Mucosa of descending colon (tissue), 3 donors: ENCODE results near the gene ZNF610. TPM values are rescaled to one million over a fixed set of nuclear protein-coding genes. Genes with fewer than 3 reads are reported as not detected.
"Not testable (repeated sequence)": the region's sequence is repeated elsewhere in the genome, so short reads cannot be mapped to it uniquely, and the experiment has no call there.

Experiments
- ATAC-seq: fragments of 200-7000 bp; cut with Tn5 transposase; one replicate; pipeline ENCODE4 v1.9.1; 2020; ENCODE audit warnings: mild to moderate bottlenecking, moderate library complexity
- DNase-seq, 3 donors: peaks; one replicate each; pipeline ENCODE4 v3.0.0-alpha.2; 2020
- H3K36me3 ChIP-seq: fragments of 200-600 bp; one replicate; pipeline ENCODE4 v1.8.0; 2021; ENCODE audit warnings: low read depth, mild to moderate bottlenecking
- H3K4me1 ChIP-seq: fragments of 200-600 bp; one replicate; pipeline ENCODE4 v1.8.0; 2021; ENCODE audit warnings: low read depth, mild to moderate bottlenecking
- H3K4me3 ChIP-seq: fragments of 200-600 bp; one replicate; pipeline ENCODE4 v1.8.0; 2021; ENCODE audit warnings: mild to moderate bottlenecking
- H3K9me3 ChIP-seq: fragments of 200-600 bp; one replicate; pipeline ENCODE4 v1.8.0; 2021; ENCODE audit warnings: mild to moderate bottlenecking
- intact Hi-C, 2 donors: fragments of 100-400 bp; cut with DNase I in 1 of 2; cut with micrococcal nuclease in 1 of 2; formaldehyde crosslinking; loops; one replicate each; pipeline versions ENCODE4 v1.11.0 to v1.11.1; 2022; cut with DNase I, micrococcal nuclease
- long read RNA-seq, 2 donors: library from polyadenylated mRNA; unstranded; transcript quantifications; one replicate each; pipeline ENCODE4 v2.0.0, GENCODE V29; 2019 to 2021
- total RNA-seq, 3 donors: library from RNA; stranded (reverse); fragmentation: NEBNext Ultra II Directional in 2 of 3; extraction: Animal tissue kit (Norgen Biotek cat#: 25700) in 2 of 3; gene quantifications; one replicate each; pipeline versions ENCODE4 v1.2.1 to v1.2.4, GENCODE V29; 2021 to 2023
- TF ChIP-seq, protein P1 (sequence below): fragments of 200-600 bp; IDR thresholded peaks from one replicate; pipeline ENCODE4 v1.8.0; 2022; ENCODE audit warnings: antibody characterized with exemption, mild to moderate bottlenecking
- donor health status: DM: no; HTN: no; CAD: no; lungs with moderate emphysema.
- donor health status: DM: no; HTN: no; CAD: no.
- donor health status: DM: no; HTN: yes; CAD: no.

ZNF610 gene
- total RNA-seq = 1 to 10 TPM; 1.7 to 3.8 (median 2.1) TPM
- long read RNA-seq, donor 1, partial matches to known transcripts = 0 of 3 reads
- long read RNA-seq, donor 1, other reads (novel, unspliced or antisense) = 1 of 3 reads
- long read RNA-seq, donor 2 = 0 reads

DNA sequence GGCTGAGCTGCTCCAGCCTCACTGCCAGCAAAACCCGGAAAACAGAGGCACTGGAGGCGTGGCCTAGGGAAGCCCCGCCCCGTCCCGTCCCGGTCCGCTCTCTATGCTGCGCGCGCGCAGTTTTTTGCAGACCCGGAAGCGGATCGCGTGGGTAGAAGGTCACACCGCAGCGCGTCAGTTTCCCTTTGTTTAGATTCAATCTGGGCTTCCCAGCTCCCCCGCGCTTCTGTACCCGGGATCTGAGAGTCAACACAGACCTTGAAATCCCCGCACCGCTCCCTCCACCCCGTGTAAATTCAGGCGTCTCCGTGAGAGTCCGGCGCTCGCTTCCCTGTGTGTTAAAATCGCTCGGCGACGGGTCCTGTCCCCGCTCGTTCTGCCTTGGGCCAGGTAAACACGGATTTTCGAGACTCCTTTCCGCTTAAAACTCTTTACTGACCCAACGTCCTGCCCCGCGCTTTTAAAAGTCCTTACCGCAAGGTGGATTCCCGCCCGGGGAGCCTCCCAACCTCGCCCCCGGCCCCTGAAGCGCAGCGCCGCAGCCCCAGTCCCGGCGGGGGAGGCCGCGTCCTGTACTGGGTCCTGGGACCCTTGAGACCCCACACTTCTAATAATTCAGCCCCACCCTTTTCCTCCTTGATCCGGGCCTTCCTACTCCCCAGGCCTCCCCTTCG lies at the start of gene ZNF610:
Gene ZNF610, plus strand, starts transcription at position 127 of the 674 bp plus-strand sequence. CDS start 12,930 bp downstream, outside the sequence.
- ATAC-seq (peak; percentile 100), DNase-seq (peak; percentile 89 to 94 (median 93))
- Histone ChIP-seq H3K4me1 (peaks cover 3% of the 10 kb centered on the region), H3K36me3 (no peaks in the 10 kb centered on the region), H3K4me3 (peak within 1 kb of the TSS; percentile 50), H3K9me3 (peaks cover 45% of the 10 kb centered on the region)
- TF ChIP-seq, protein P1, sequence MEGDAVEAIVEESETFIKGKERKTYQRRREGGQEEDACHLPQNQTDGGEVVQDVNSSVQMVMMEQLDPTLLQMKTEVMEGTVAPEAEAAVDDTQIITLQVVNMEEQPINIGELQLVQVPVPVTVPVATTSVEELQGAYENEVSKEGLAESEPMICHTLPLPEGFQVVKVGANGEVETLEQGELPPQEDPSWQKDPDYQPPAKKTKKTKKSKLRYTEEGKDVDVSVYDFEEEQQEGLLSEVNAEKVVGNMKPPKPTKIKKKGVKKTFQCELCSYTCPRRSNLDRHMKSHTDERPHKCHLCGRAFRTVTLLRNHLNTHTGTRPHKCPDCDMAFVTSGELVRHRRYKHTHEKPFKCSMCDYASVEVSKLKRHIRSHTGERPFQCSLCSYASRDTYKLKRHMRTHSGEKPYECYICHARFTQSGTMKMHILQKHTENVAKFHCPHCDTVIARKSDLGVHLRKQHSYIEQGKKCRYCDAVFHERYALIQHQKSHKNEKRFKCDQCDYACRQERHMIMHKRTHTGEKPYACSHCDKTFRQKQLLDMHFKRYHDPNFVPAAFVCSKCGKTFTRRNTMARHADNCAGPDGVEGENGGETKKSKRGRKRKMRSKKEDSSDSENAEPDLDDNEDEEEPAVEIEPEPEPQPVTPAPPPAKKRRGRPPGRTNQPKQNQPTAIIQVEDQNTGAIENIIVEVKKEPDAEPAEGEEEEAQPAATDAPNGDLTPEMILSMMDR = no peak
- intact Hi-C loops = no loop called here

DNA sequence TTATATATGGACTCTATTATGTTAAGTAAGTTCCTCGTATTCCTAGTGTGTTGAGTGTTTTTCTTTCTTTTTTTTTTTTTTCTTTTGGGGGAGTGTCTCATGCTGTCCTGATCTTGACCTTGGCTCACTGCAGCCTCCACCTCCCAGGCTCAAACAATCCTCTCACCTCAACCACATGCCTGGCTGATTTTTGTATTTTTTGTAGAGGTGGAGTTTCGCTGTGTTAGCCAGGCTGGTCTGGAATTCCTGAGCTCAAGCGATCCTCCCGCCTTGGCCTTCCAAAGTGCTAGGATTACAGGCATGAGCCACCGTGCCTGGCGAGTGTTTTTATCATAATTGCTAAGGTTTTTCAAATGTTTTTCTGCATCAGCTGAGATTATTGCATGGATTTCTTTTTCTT lies 49.8 kb upstream of the ZNF610 start:
- TF ChIP-seq, protein P1 = no peak
- Histone ChIP-seq H3K4me1 (no peaks in the 10 kb centered on the region), H3K4me3 (no peak overlapping the region), H3K36me3 (peaks cover 13% of the 10 kb centered on the region), H3K9me3 (peaks cover 44% of the 10 kb centered on the region)
- intact Hi-C loops = no loop called here
- ATAC-seq (no peak), DNase-seq (no peak)

DNA sequence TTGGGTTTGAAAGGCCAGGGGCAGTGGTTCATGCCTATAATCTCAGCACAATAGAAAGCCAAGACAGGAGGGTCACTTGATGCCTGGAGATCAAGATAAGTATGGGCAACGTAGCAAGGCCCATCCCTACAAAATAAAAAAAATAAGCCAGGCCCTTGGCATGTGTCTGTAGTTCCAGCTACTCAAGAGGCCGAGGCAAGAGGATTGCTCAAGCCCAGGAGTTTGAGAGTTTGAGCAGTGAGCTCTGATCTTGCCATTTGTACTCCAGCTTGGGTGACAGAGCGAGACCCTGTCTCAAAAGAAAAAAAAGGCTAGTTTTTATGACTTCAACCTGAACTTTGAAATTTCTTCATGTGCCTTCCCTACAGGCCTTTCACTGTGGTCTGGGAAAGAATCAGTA lies 44.3 kb upstream of the ZNF610 start:
- peaks cover 35% of the 10 kb centered on the region for H3K9me3 ChIP-seq
- intact Hi-C loops = no loop called here
- no peaks in the 10 kb centered on the region for H3K36me3 ChIP-seq
- TF ChIP-seq, protein P1 = no peak
- peaks cover 3% of the 10 kb centered on the region for H3K4me1 ChIP-seq
- no peak for ATAC-seq
- no peak overlapping the region for H3K4me3 ChIP-seq
- no peak for DNase-seq

DNA sequence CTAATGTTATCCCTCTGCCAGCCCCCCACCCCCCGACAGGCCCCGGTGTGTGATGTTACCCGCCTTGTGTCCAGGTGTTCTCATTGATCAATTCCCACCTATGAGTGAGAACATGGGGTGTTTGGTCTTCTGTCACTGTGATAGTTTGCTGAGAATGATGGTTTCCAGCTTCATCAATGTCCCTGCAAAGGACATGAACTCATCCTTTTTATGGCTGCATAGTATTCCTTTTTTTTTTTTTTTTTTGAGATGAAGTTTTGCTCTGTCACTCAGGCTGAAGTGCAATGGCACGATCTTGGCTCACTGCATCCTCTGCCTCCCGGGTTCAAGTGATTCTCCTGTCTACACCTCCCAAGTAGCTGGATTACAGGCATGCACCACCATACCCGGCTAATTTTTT lies 43.1 kb upstream of the ZNF610 start:
- H3K4me3 ChIP-seq, DNase-seq, ATAC-seq, intact Hi-C loops, H3K4me1 ChIP-seq, H3K36me3 ChIP-seq: not testable (repeated sequence)
- H3K9me3 ChIP-seq = peaks cover 28% of the 10 kb centered on the region

DNA sequence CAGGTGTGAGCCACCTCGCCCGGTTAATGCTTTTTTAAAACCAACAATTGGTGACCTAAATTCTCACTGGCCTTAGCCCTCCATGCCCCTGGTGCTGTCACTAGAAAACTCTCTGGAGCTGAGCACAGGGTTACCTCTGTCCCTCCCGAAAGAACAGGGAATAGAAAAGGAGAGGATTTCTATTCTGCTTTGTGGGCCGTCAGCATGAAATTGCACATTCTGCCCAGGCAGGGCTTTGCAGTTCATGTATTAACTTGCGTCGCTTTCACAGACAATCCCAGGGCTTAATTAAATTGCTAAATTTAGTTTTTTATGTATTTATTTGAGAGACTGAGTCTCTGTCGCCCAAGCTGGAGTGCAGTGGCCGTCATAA lies 39.7 kb upstream of the ZNF610 start:
- intact Hi-C loops = no loop called here
- no peak for DNase-seq
- peak; percentile 18 for ATAC-seq
- TF ChIP-seq, protein P1 = no peak
- Histone ChIP-seq H3K4me3 (peak overlapping the region; percentile 32), H3K36me3 (peaks cover 8% of the 10 kb centered on the region), H3K9me3 (peaks cover 14% of the 10 kb centered on the region), H3K4me1 (peaks cover 8% of the 10 kb centered on the region)

DNA sequence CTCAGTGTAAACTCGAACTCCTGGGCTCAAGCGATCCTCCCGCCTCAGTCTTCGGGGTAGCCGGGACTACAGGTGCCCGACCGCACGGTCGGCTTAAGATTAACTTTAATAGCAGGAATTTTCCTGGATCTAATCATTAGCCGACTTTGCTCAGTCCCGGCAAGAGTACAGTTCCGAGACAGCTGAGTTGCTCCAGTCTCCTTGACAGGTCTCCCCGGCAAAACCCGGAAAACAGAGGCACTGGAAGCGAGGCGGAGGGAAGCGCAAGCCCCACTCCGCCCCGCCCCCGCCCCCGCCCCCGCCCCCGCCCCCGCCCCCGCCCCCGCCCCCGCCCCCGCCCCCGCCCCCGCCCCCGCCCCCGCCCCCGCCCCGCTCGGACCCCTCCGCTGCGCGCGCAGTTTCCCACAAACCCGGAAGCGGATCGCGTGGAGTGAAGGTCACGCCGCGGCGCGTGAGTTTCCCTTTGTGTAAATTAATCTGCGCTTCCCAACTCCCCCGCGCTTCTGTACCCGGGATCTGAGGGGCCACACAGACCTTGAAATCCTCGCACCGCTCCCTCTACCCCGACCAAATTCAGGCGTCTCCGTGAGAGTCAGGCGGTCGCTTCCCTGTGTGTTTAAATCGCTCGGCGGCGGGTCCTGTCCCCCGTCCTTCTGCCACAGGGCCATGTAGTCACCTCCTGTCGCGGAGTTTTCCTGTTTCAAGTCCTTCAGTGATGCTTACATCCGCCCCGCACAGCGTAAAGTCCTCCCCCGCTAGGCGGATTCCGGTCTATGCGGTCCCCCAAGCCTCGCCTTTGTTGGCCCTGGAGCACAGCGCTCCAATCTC lies 39.1 kb upstream of the ZNF610 start, which contains the start of gene ZNF480:
Gene ZNF480, plus strand, starts transcription at position 397 of the 828 bp plus-strand sequence. CDS start 3,244 bp downstream, outside the sequence.
- peak; percentile 88 to 91 (median 90) for DNase-seq
- Histone ChIP-seq H3K4me3 (peak within 1 kb of the TSS; percentile 67), H3K9me3 (peaks cover 18% of the 10 kb centered on the region), H3K4me1 (peaks cover 8% of the 10 kb centered on the region), H3K36me3 (peaks cover 8% of the 10 kb centered on the region)
- peak; percentile 90 for ATAC-seq
- intact Hi-C loops = no loop called here
- TF ChIP-seq, protein P1 = no peak
